WTC11 (cell line): ENCODE data around the gene PPHLN1.

ENCODE experiments used
- CTCF ChIP-seq: fragments of 200-600 bp; IDR thresholded peaks from 2 replicates; pipeline ENCODE4 v1.8.0; 2022; ENCODE audit warnings: antibody characterized with exemption
- FOXP1 ChIP-seq: sonication (generic); formaldehyde crosslinking; IDR thresholded peaks from 2 replicates; pipeline ENCODE4 v1.8.0; 2022; ENCODE audit warnings: missing genetic modification reagents, mild to moderate bottlenecking, moderate library complexity, borderline replicate concordance
- RELA ChIP-seq: sonication (generic); formaldehyde crosslinking; IDR thresholded peaks from 2 replicates; pipeline ENCODE4 v1.8.1; 2022; ENCODE audit warnings: missing genetic modification reagents, mild to moderate bottlenecking, borderline replicate concordance
- RORB ChIP-seq: fragments of 250-450 bp; sonication (Bioruptor Pico); IDR thresholded peaks from 2 replicates; pipeline ENCODE4 v1.9.0; 2021; ENCODE audit warnings: mild to moderate bottlenecking
- SMAD3 ChIP-seq: sonication (generic); formaldehyde crosslinking; IDR thresholded peaks from 2 replicates; pipeline ENCODE4 v1.8.0; 2022; ENCODE audit warnings: missing genetic modification reagents, mild to moderate bottlenecking, borderline replicate concordance
- TCF7 ChIP-seq: sonication (generic); formaldehyde crosslinking; IDR thresholded peaks from 2 replicates; pipeline ENCODE4 v1.8.0; 2022; ENCODE audit warnings: mild to moderate bottlenecking, low read depth, missing genetic modification reagents, moderate library complexity
- TEAD4 ChIP-seq: sonication (generic); formaldehyde crosslinking; IDR thresholded peaks from 2 replicates; pipeline ENCODE4 v1.8.0; 2022; ENCODE audit warnings: mild to moderate bottlenecking, missing genetic modification reagents
- ZNF138 ChIP-seq: sonication (generic); formaldehyde crosslinking; conservative IDR thresholded peaks from 2 replicates; pipeline ENCODE4 v1.8.1; 2022; ENCODE audit warnings: mild to moderate bottlenecking, moderate library complexity, missing genetic modification reagents

DNA sequence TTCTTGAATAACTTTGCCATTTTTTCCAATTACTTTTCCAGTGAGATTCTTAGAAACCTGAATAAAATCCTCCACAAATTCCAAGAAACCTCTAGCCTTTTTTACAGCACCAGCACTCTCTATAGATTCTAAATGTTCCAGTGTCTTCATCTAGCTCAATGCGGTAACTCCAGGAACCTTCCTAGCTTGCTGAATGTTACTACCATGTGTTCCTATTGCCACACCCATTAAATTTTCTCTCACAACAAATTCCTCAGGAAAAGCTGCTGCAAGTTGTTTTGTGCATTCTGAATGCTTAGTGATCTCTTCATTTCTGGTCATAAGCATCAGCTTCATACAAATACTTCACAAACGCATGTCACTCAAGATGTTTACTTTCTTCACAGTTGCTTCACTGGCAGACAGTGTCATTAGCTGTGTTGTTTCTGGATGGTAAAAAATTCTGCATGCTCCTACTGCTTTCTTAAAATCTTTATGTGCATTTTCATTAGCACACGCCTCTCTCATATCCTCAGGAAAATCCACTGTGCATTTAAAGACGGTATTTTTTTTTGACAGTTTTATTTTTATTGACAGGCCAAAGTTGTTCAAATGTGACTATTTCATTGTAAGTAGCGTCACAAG is 106.7 kb downstream of the PPHLN1 start:
- TF ChIP-seq RELA (CRISPR knock-in tag): no peak
- TF ChIP-seq RORB: no peak
- no peak for TF ChIP-seq CTCF
- no peak for TF ChIP-seq TCF7 (CRISPR knock-in tag)
- TF ChIP-seq ZNF138 (CRISPR knock-in tag): no peak
- TF ChIP-seq FOXP1 (CRISPR knock-in tag): no peak
- TF ChIP-seq SMAD3: no peak
- TF ChIP-seq TEAD4: no peak
